ENCODE results near the gene ZNF532. TPM values are rescaled to one million over a fixed set of nuclear protein-coding genes. Genes with fewer than 3 reads are reported as not detected.

The ZNF532 gene
- polyA plus RNA-seq, 1 donor (not counting 4 experiments of a cell fraction or from before 2014, with no cell fraction given) = 31.5 TPM

GRCh38 chr18:58958628-58959027, 94.0 kb downstream of the ZNF532 start:
- Histone ChIP-seq H3K27me3 (ENCODE audit: control insufficient read depth, extremely low read depth, insufficient read depth, low read length) (no peaks in the 10 kb centered on the region), H3K4me1 (ENCODE audit: control insufficient read depth, extremely low read depth, insufficient read depth, low read length) (no peaks in the 10 kb centered on the region), H3K9me1 (ENCODE audit: control insufficient read depth, extremely low read depth, insufficient read depth, low read length) (no peaks in the 10 kb centered on the region), H3K9ac (ENCODE audit: control insufficient read depth, extremely low read depth, insufficient read depth, low read length) (no peak overlapping the region), H3K9me3 (ENCODE audit: control insufficient read depth, low read depth, low read length) (no peaks in the 10 kb centered on the region), H2AFZ (ENCODE audit: control insufficient read depth, low read length) (no peak overlapping the region), H4K20me1 (ENCODE audit: control insufficient read depth, extremely low read depth, insufficient read depth, low read length) (no peaks in the 10 kb centered on the region), H3K36me3 (ENCODE audit: control insufficient read depth in 2 of 2, extremely low read depth in 1 of 2, insufficient read depth in 2 of 2, low read length in 2 of 2) (peaks cover 8 to 11% of the 10 kb centered on the region in 2 experiments), H3K79me2 (ENCODE audit: control insufficient read depth, insufficient read depth, low read length) (no peaks in the 10 kb centered on the region), H3K27ac (ENCODE audit: control insufficient read depth, insufficient read depth, low read length) (no peak overlapping the region), H3K4me3 (ENCODE audit: control insufficient read depth in 2 of 3, extremely low read depth in 1 of 3, insufficient read depth in 2 of 3, low read depth in 1 of 3, low read length in 3 of 3) (no peak overlapping the region), H3K4me2 (ENCODE audit: control insufficient read depth, extremely low read depth, insufficient read depth, low read depth, low read length) (no peak overlapping the region)
- TF ChIP-seq CTCF (optimal IDR thresholded peaks at IDR 0.05 in 1 of 3, IDR thresholded peaks at IDR 0.05 in 1 of 3, conservative IDR thresholded peaks at IDR 0.05 in 1 of 3; ENCODE audit: extremely low read depth in 1 of 3, insufficient read depth in 2 of 3, low read length in 3 of 3) (no peak), EZH2 (IDR thresholded peaks at IDR 0.05; ENCODE audit: low read length) (no peak)
- dilution Hi-C loops (cut with MboI; ENCODE audit: extremely low pct_ligation_motif_present, low sequenced_read_pairs) = no loop called here
- FAIRE-seq (no peak), DNase-seq (ENCODE audit: low read depth, low spot score) (no peak)

- no peak overlapping the region for H3K9ac ChIP-seq (ENCODE audit: control insufficient read depth, extremely low read depth, insufficient read depth, low read length)
- H3K9me1 ChIP-seq (ENCODE audit: control insufficient read depth, extremely low read depth, insufficient read depth, low read length) = no peaks in the 10 kb centered on the region
- FAIRE-seq (no peak), DNase-seq (ENCODE audit: low read depth, low spot score) (no peak)
- H3K4me3 ChIP-seq (ENCODE audit: control insufficient read depth in 2 of 3, extremely low read depth in 1 of 3, insufficient read depth in 2 of 3, low read depth in 1 of 3, low read length in 3 of 3) = no peak overlapping the region
- no peak overlapping the region for H2AFZ ChIP-seq (ENCODE audit: control insufficient read depth, low read length)
- H4K20me1 ChIP-seq (ENCODE audit: control insufficient read depth, extremely low read depth, insufficient read depth, low read length) = no peaks in the 10 kb centered on the region
- no peak overlapping the region for H3K4me2 ChIP-seq (ENCODE audit: control insufficient read depth, extremely low read depth, insufficient read depth, low read depth, low read length)
- no peaks in the 10 kb centered on the region for H3K4me1 ChIP-seq (ENCODE audit: control insufficient read depth, extremely low read depth, insufficient read depth, low read length)
- H3K36me3 ChIP-seq (ENCODE audit: control insufficient read depth in 2 of 2, extremely low read depth in 1 of 2, insufficient read depth in 2 of 2, low read length in 2 of 2) = peaks cover 5 to 8% of the 10 kb centered on the region in 2 experiments
- dilution Hi-C loops (cut with MboI; ENCODE audit: extremely low pct_ligation_motif_present, low sequenced_read_pairs) = no loop called here
- no peaks in the 10 kb centered on the region for H3K27me3 ChIP-seq (ENCODE audit: control insufficient read depth, extremely low read depth, insufficient read depth, low read length)
- H3K9me3 ChIP-seq (ENCODE audit: control insufficient read depth, low read depth, low read length) = no peaks in the 10 kb centered on the region
- TF ChIP-seq EZH2 (IDR thresholded peaks at IDR 0.05; ENCODE audit: low read length) (no peak), CTCF (optimal IDR thresholded peaks at IDR 0.05 in 1 of 3, IDR thresholded peaks at IDR 0.05 in 1 of 3, conservative IDR thresholded peaks at IDR 0.05 in 1 of 3; ENCODE audit: extremely low read depth in 1 of 3, insufficient read depth in 2 of 3, low read length in 3 of 3) (no peak)
- no peak overlapping the region for H3K27ac ChIP-seq (ENCODE audit: control insufficient read depth, insufficient read depth, low read length)
- H3K79me2 ChIP-seq (ENCODE audit: control insufficient read depth, insufficient read depth, low read length) = no peaks in the 10 kb centered on the region
Measured at GRCh38 chr18:58960508-58960907, 95.8 kb downstream of the ZNF532 start.

Data from keratinocyte (primary cell).